Panc1 (cell line): ENCODE measurements around the gene ZNF521.

Experiments used
- POLR2AphosphoS5 ChIP-seq: IDR thresholded peaks from 2 replicates; pipeline ENCODE4 v1.6.1; 2012; ENCODE audit warnings: mild to moderate bottlenecking, low read depth, low read length, moderate library complexity
- TF ChIP-seq, protein P1 (sequence below): fragments of 450-650 bp; IDR thresholded peaks from 2 replicates; pipeline ENCODE4 v1.5.1; 2017; ENCODE audit warnings: mild to moderate bottlenecking

DNA sequence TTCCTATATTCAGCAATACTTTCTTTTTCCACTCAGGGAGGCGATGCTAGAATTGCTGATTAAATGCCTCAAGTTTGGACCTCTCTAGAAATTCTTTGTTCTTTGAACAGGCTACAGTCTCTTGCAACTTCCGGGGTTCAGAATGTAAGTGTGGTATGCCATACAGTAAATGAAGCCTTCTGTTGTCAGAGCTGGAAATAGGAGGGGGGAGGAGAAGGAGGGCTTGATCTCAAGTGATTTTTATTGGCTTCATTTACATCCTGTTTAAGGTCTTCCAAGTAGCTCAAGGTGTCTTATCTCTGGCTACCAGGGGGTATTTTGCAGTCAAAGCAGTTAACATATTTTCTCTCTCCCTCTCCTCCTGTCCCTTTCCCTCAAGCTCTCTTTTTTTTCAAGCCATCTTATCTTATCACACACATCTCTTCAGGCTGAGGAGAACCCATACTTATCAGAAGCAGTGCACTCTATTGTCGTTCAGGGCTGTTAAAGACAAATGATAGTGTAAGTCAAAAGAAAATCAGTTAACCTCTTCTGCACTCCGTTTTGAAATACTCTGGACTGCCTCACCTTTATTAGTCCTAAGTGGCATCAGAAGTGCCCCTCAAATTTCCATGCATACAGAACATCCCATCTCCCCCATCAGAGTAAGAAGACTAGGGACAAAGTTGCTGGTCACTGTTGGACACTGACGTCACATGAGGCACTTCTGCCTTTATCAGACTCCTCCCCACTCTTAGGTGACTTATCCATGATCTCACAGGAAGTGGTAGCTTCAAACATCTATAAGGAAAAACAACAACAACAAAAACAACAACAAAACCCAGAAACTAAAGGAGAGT is 112.2 kb downstream of the ZNF521 start:
- TF ChIP-seq, protein P1, sequence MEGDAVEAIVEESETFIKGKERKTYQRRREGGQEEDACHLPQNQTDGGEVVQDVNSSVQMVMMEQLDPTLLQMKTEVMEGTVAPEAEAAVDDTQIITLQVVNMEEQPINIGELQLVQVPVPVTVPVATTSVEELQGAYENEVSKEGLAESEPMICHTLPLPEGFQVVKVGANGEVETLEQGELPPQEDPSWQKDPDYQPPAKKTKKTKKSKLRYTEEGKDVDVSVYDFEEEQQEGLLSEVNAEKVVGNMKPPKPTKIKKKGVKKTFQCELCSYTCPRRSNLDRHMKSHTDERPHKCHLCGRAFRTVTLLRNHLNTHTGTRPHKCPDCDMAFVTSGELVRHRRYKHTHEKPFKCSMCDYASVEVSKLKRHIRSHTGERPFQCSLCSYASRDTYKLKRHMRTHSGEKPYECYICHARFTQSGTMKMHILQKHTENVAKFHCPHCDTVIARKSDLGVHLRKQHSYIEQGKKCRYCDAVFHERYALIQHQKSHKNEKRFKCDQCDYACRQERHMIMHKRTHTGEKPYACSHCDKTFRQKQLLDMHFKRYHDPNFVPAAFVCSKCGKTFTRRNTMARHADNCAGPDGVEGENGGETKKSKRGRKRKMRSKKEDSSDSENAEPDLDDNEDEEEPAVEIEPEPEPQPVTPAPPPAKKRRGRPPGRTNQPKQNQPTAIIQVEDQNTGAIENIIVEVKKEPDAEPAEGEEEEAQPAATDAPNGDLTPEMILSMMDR, result no peak
- TF ChIP-seq POLR2AphosphoS5, result no peak
